A549 (cell line): ENCODE results near the gene SLC13A5. TPM values are rescaled to one million over a fixed set of nuclear protein-coding genes. Genes with fewer than 3 reads are reported as not detected.

Experiments
- ATAC-seq, 2 experiments: fragments of 200-7000 bp in 1 of 2; fragments of >200 bp in 1 of 2; cut with Nextera tagmentation in 1 of 2; cut with Tn5 transposase in 1 of 2; 3 replicates each; pipeline versions ENCODE4 v1.8.0 to v1.9.1; 2018 to 2020; ENCODE audit warnings: mild to moderate bottlenecking in 1 of 2, moderate library complexity in 1 of 2
- CTCF ChIA-PET: fragments of 300-600 bp; sonication (Branson Sonifier 250); formaldehyde crosslinking; extraction: SDS; loops from one replicate; lab custom pipeline; 2021; ENCODE audit warnings: antibody characterized with exemption, inconsistent platforms; lab: Yijun Ruan, JAX
- POLR2A ChIA-PET: fragments of 350-600 bp; formaldehyde crosslinking; extraction: SDS; loops from one replicate; lab custom pipeline; 2021; ENCODE audit warnings: antibody characterized with exemption, inconsistent platforms; lab: Yijun Ruan, JAX
- DNase-seq, 2 experiments: peaks; one replicate each; pipeline versions ENCODE4 v3.0.0 to v3.0.0-alpha.2; 2011 to 2016; ENCODE audit warnings: low read depth in 1 of 2, low spot score in 1 of 2
- FAIRE-seq: peaks from 2 replicates; lab custom pipeline; 2011; peaks lifted over from hg19 to GRCh38; lab: Jason Lieb, UNC
- H3K27ac ChIP-seq, 2 experiments: fragments of >200 bp; sonication (Bioruptor Twin); formaldehyde crosslinking; 3 replicates each; pipeline ENCODE4 v1.5.1; 2016 to 2017
- H3K4me1 ChIP-seq: fragments of >200 bp; sonication (Bioruptor Twin); formaldehyde crosslinking; 3 replicates; pipeline ENCODE4 v1.6.1; 2016
- H3K4me2 ChIP-seq: fragments of >200 bp; sonication (Bioruptor Twin); formaldehyde crosslinking; 3 replicates; pipeline ENCODE4 v1.6.1; 2016
- H3K4me3 ChIP-seq: fragments of >200 bp; sonication (Bioruptor Twin); formaldehyde crosslinking; 3 replicates; pipeline ENCODE4 v1.5.1; 2016
- H3K9me3 ChIP-seq: fragments of >200 bp; sonication (Bioruptor Twin); formaldehyde crosslinking; 3 replicates; pipeline ENCODE4 v1.6.1; 2016
- CBX2 ChIP-seq: fragments of 200-600 bp; sonication (generic); IDR thresholded peaks from 2 replicates; pipeline ENCODE4 v1.6.1; 2016; ENCODE audit warnings: low read depth, mild to moderate bottlenecking, borderline replicate concordance
- CEBPB ChIP-seq, 2 experiments: fragments of >200 bp in 1 of 2; sonication (Bioruptor Twin) in 1 of 2; formaldehyde crosslinking in 1 of 2; IDR thresholded peaks; 2 replicates each; pipeline ENCODE4 v1.6.1; 2012 to 2016
- EHF ChIP-seq: fragments of 250-450 bp; sonication (Bioruptor Pico); IDR thresholded peaks from 2 replicates; pipeline ENCODE4 v1.5.0; 2020; ENCODE audit warnings: mild to moderate bottlenecking
- EHMT2 ChIP-seq: fragments of 200-600 bp; sonication (generic); IDR thresholded peaks from 2 replicates; pipeline ENCODE4 v1.6.1; 2016; ENCODE audit warnings: antibody characterized with exemption, low read depth, mild to moderate bottlenecking, moderate library complexity
- ESRRA ChIP-seq: fragments of 150-350 bp; IDR thresholded peaks from 2 replicates; pipeline ENCODE4 v1.6.1; 2014; ENCODE audit warnings: mild to moderate bottlenecking, low read length, borderline replicate concordance
- FOSB ChIP-seq: fragments of 250-450 bp; sonication (Bioruptor Pico); IDR thresholded peaks from 2 replicates; pipeline ENCODE4 v1.5.0; 2020; ENCODE audit warnings: mild to moderate bottlenecking, moderate library complexity
- FOSL2 ChIP-seq, 2 experiments: fragments of 450-650 bp in 1 of 2; fragments of >200 bp in 1 of 2; sonication (Bioruptor Twin) in 1 of 2; formaldehyde crosslinking; IDR thresholded peaks; 2 replicates each; pipeline versions ENCODE4 v1.5.0 to v1.6.1; 2016 to 2020; ENCODE audit warnings: mild to moderate bottlenecking in 1 of 2, moderate library complexity in 1 of 2
- GATA3 ChIP-seq: IDR thresholded peaks from 2 replicates; pipeline ENCODE4 v1.6.1; 2012; ENCODE audit warnings: borderline replicate concordance
- HDAC2 ChIP-seq: fragments of 200-600 bp; sonication (generic); IDR thresholded peaks from 2 replicates; pipeline ENCODE4 v1.6.1; 2016
- HOXA7 ChIP-seq: fragments of 250-450 bp; sonication (Bioruptor Pico); IDR thresholded peaks from 2 replicates; pipeline ENCODE4 v1.5.0; 2020; ENCODE audit warnings: mild to moderate bottlenecking, moderate library complexity
- HOXB13 ChIP-seq: fragments of 250-450 bp; sonication (Bioruptor Pico); IDR thresholded peaks from 2 replicates; pipeline ENCODE4 v1.5.0; 2020; ENCODE audit warnings: low read depth, mild to moderate bottlenecking, moderate library complexity
- HOXB5 ChIP-seq: fragments of 250-450 bp; sonication (Bioruptor Pico); IDR thresholded peaks from 2 replicates; pipeline ENCODE4 v1.5.0; 2020; ENCODE audit warnings: mild to moderate bottlenecking, moderate library complexity
- MAFK ChIP-seq: fragments of 450-650 bp; IDR thresholded peaks from 2 replicates; pipeline ENCODE4 v1.6.1; 2014; ENCODE audit not compliant: partially characterized antibody
- MAZ ChIP-seq: fragments of 150-350 bp; IDR thresholded peaks from 2 replicates; pipeline ENCODE4 v1.6.1; 2014; ENCODE audit warnings: antibody characterized with exemption, low read depth, low read length, borderline replicate concordance
- NFE2L2 ChIP-seq: fragments of 150-350 bp; conservative IDR thresholded peaks from 2 replicates; pipeline ENCODE4 v1.6.1; 2014; ENCODE audit warnings: low read length
- NPAS2 ChIP-seq: fragments of 250-450 bp; sonication (Bioruptor Pico); IDR thresholded peaks from 2 replicates; pipeline ENCODE4 v1.8.0; 2022; ENCODE audit warnings: mild to moderate bottlenecking, moderate library complexity, borderline replicate concordance
- POLR2A ChIP-seq: IDR thresholded peaks from 2 replicates; pipeline ENCODE4 v1.6.1; 2012; ENCODE audit warnings: mild to moderate bottlenecking, low read length
- POLR2AphosphoS2 ChIP-seq: conservative IDR thresholded peaks from 2 replicates; pipeline ENCODE4 v1.6.1; 2012; ENCODE audit warnings: low read length, improper control_type of control experiment, inconsistent platforms
- RARB ChIP-seq: fragments of 250-450 bp; sonication (Bioruptor Pico); IDR thresholded peaks from 2 replicates; pipeline ENCODE4 v1.8.0; 2021; ENCODE audit warnings: mild to moderate bottlenecking, moderate library complexity
- RCOR1 ChIP-seq: fragments of 150-350 bp; IDR thresholded peaks from 2 replicates; pipeline ENCODE4 v1.6.1; 2014; ENCODE audit warnings: antibody characterized with exemption, low read length, low read depth
- ZNF302 ChIP-seq: fragments of 250-450 bp; sonication (Bioruptor Pico); IDR thresholded peaks from 2 replicates; pipeline ENCODE4 v1.9.0; 2021; ENCODE audit warnings: inconsistent platforms, mild to moderate bottlenecking, moderate library complexity
- WGBS: methylation state at CpG from one replicate; pipeline ENCODE4 v1.1.6; 2017; ENCODE audit errors: missing lambda C conversion rate; 5-methylcytosine and 5-hydroxymethylcytosine counted together
- polyA plus RNA-seq, 4 experiments: library from polyadenylated mRNA; depleted of rRNA in 3 of 4; stranded (reverse); fragments of >200 nt; fragmentation: RNase III in 1 of 4; extraction: RNeasy Plus Mini Kit Qiagen cat#74134 plus additional on column Dnase treatment in 1 of 4; gene quantifications; 2 replicates in 3 of 4; 3 replicates in 1 of 4; pipeline ENCODE4 v1.2.3, GENCODE V29; 2011 to 2017
- TF ChIP-seq, protein P1 (sequence below): IDR thresholded peaks from 2 replicates; pipeline ENCODE4 v1.6.1; 2012; ENCODE audit warnings: low read depth, borderline replicate concordance
- TF ChIP-seq, protein P2 (sequence below): fragments of >200 bp; sonication (Bioruptor Twin); formaldehyde crosslinking; IDR thresholded peaks from 3 replicates; pipeline ENCODE4 v1.6.1; 2016
- TF ChIP-seq, protein P3 (sequence below): fragments of >200 bp; sonication (Bioruptor Twin); formaldehyde crosslinking; IDR thresholded peaks from 3 replicates; pipeline ENCODE4 v1.5.1; 2016
- TF ChIP-seq, protein P4 (sequence below): fragments of 250-450 bp; sonication (Bioruptor Pico); IDR thresholded peaks from 2 replicates; pipeline ENCODE4 v1.5.0; 2021; ENCODE audit warnings: mild to moderate bottlenecking, moderate library complexity, borderline replicate concordance
- TF ChIP-seq, protein P5 (sequence below): fragments of 150-350 bp; IDR thresholded peaks from 2 replicates; pipeline ENCODE4 v1.6.1; 2014; ENCODE audit warnings: low read depth, mild to moderate bottlenecking, low read length
- TF ChIP-seq, protein P6 (sequence below): fragments of >200 bp; sonication (Bioruptor Twin); formaldehyde crosslinking; IDR thresholded peaks from 2 replicates; pipeline ENCODE4 v1.6.1; 2016

Gene SLC13A5
- polyA plus RNA-seq, 2 of the 4 experiments (the other 2 are of a cell fraction) = 0.15 to 0.26 TPM

DNA sequence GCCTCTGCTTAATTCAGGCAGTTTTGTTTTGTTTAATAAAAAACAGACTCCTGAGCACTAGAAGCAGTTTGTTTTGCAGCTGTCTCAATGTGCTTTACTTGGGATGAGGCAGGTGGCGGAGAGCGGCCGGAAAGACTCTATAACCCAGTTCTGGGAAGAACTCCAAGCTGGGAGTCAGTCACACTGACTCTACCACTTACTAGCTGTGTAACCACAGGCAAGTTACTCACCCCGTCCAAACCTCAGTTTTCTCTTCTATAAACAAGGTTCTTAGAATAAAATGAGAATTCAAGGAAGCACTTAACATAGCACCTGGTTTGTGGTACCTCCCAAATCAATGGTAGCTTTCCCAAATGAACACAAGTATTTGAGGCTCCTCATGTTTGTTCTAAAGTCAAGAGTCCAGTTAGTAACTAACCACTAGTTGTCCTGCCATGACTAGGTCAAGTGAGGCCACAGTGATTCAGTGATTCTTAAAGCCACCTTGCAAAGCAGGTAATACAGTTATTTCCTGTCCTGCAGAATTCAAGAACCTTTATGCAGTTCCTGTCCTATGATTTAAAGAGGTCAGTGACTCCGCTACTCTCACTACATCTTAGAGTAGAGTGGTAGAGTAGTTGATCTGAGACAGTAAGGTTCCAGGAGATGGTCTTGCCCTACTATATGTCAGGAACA is 69.6 kb downstream of the SLC13A5 start:
- Histone ChIP-seq H3K4me3 (no peak overlapping the region), H3K4me2 (no peak overlapping the region), H3K9me3 (no peaks in the 10 kb centered on the region), H3K4me1 (peaks cover 21% of the 10 kb centered on the region), H3K27ac (no peak overlapping the region)
- CTCF ChIA-PET = interaction anchor here (0.6 to 5.8 kb wide), 4 partner anchors 23 to 173 kb away, joined by 3 to 42 read pairs (median 4); no protein-coding TSS in a partner anchor
- FAIRE-seq (no peak), ATAC-seq (no peak), DNase-seq (no peak)
- TF ChIP-seq HOXA7 (peak; percentile 30; the same call in 1 of the 2 replicates), NPAS2 (CRISPR knock-in tag) (no peak), MAFK (no peak)
- TF ChIP-seq, protein P1, sequence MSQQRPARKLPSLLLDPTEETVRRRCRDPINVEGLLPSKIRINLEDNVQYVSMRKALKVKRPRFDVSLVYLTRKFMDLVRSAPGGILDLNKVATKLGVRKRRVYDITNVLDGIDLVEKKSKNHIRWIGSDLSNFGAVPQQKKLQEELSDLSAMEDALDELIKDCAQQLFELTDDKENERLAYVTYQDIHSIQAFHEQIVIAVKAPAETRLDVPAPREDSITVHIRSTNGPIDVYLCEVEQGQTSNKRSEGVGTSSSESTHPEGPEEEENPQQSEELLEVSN = no peak
- POLR2A ChIA-PET = interaction anchor here (0.6 kb wide), 1 partner anchor 39 kb away, joined by 6 read pairs; no protein-coding TSS in a partner anchor
- WGBS = 96% methylated on average over 5 of the region's 5 CpGs

DNA sequence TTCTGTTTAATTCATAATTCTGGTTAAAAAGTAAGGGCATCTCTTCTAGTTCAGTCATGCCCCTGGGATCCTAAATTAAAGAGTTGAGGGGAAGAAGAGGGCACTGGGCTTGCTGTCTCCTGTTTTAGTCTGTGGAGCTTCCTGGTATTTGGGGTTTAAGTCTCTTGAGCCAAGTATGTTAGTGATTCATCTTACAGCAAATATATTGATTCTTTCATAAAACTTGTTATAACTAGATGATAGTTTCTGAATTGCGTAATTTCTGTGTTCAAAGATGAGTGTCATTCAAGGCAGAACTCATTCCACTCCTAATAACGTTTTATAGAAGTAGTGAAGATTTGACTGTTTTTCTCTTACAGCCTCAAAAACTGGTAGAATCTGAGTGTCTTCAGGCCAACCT is 70.6 kb downstream of the SLC13A5 start:
- 63% methylated on average over 2 of the region's 2 CpGs for WGBS
- POLR2A ChIA-PET = no interaction called here
- CTCF ChIA-PET = interaction anchor here (1.0 to 5.8 kb wide), 4 partner anchors 24 to 269 kb away, joined by 3 to 42 read pairs (median 4); no protein-coding TSS in a partner anchor
- H3K4me2 ChIP-seq = peak overlapping the region; percentile 87
- H3K9me3 ChIP-seq = no peaks in the 10 kb centered on the region
- no peak for ATAC-seq
- peaks cover 22% of the 10 kb centered on the region for H3K4me1 ChIP-seq
- no peak overlapping the region for H3K4me3 ChIP-seq
- no peak for FAIRE-seq
- no peak for DNase-seq
- TF ChIP-seq NFE2L2 (no peak), ZNF302 (CRISPR knock-in tag) (no peak), HOXB13 (CRISPR knock-in tag) (no peak), EHF (CRISPR knock-in tag) (no peak), POLR2AphosphoS2 (no peak), CEBPB (IDR thresholded peaks at IDR 0.05) (peak; percentile 65 to 79; a peak in 3 of 4 replicates), NPAS2 (CRISPR knock-in tag) (no peak), HOXA7 (0 out of 2 replicates have a peak, but pooled peaks have one; percentile 4), RARB (CRISPR knock-in tag) (0 out of 2 replicates have a peak, but pooled peaks have one; percentile 23), RCOR1 (no peak), GATA3 (no peak), EHMT2 (no peak), ESRRA (no peak), FOSB (CRISPR knock-in tag) (no peak), HDAC2 (no peak), CBX2 (no peak), MAZ (no peak), HOXB5 (CRISPR knock-in tag) (no peak), POLR2A (no peak), FOSL2 (IDR thresholded peaks at IDR 0.05) (no peak), FOSL2 (CRISPR knock-in tag; IDR thresholded peaks at IDR 0.05) (peak; percentile 17; the same call in 1 of the 2 replicates)
- TF ChIP-seq, protein P2, sequence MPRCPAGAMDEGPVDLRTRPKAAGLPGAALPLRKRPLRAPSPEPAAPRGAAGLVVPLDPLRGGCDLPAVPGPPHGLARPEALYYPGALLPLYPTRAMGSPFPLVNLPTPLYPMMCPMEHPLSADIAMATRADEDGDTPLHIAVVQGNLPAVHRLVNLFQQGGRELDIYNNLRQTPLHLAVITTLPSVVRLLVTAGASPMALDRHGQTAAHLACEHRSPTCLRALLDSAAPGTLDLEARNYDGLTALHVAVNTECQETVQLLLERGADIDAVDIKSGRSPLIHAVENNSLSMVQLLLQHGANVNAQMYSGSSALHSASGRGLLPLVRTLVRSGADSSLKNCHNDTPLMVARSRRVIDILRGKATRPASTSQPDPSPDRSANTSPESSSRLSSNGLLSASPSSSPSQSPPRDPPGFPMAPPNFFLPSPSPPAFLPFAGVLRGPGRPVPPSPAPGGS = no peak
- TF ChIP-seq, protein P3, sequence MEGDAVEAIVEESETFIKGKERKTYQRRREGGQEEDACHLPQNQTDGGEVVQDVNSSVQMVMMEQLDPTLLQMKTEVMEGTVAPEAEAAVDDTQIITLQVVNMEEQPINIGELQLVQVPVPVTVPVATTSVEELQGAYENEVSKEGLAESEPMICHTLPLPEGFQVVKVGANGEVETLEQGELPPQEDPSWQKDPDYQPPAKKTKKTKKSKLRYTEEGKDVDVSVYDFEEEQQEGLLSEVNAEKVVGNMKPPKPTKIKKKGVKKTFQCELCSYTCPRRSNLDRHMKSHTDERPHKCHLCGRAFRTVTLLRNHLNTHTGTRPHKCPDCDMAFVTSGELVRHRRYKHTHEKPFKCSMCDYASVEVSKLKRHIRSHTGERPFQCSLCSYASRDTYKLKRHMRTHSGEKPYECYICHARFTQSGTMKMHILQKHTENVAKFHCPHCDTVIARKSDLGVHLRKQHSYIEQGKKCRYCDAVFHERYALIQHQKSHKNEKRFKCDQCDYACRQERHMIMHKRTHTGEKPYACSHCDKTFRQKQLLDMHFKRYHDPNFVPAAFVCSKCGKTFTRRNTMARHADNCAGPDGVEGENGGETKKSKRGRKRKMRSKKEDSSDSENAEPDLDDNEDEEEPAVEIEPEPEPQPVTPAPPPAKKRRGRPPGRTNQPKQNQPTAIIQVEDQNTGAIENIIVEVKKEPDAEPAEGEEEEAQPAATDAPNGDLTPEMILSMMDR = no peak
- TF ChIP-seq, protein P4, sequence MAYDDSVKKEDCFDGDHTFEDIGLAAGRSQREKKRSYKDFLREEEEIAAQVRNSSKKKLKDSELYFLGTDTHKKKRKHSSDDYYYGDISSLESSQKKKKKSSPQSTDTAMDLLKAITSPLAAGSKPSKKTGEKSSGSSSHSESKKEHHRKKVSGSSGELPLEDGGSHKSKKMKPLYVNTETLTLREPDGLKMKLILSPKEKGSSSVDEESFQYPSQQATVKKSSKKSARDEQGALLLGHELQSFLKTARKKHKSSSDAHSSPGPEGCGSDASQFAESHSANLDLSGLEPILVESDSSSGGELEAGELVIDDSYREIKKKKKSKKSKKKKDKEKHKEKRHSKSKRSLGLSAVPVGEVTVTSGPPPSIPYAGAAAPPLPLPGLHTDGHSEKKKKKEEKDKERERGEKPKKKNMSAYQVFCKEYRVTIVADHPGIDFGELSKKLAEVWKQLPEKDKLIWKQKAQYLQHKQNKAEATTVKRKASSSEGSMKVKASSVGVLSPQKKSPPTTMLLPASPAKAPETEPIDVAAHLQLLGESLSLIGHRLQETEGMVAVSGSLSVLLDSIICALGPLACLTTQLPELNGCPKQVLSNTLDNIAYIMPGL = no peak
- TF ChIP-seq, protein P1 = no peak
- TF ChIP-seq, protein P5, sequence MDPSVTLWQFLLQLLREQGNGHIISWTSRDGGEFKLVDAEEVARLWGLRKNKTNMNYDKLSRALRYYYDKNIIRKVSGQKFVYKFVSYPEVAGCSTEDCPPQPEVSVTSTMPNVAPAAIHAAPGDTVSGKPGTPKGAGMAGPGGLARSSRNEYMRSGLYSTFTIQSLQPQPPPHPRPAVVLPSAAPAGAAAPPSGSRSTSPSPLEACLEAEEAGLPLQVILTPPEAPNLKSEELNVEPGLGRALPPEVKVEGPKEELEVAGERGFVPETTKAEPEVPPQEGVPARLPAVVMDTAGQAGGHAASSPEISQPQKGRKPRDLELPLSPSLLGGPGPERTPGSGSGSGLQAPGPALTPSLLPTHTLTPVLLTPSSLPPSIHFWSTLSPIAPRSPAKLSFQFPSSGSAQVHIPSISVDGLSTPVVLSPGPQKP = no peak
- TF ChIP-seq, protein P6, sequence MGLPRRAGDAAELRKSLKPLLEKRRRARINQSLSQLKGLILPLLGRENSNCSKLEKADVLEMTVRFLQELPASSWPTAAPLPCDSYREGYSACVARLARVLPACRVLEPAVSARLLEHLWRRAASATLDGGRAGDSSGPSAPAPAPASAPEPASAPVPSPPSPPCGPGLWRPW = no peak
- no peak overlapping the region for H3K27ac ChIP-seq
